HG03442 (cell line): ENCODE data around the gene SPACA4.
"Not testable (repeated sequence)": the region's sequence is repeated elsewhere in the genome, so short reads cannot be mapped to it uniquely, and the experiment has no call there.

Experiments
- ATAC-seq: cut with Tn5 transposase; IDR thresholded peaks from one replicate; pipeline ENCODE4 v1.9.1; 2021; ENCODE audit warnings: mild to moderate bottlenecking, moderate library complexity; ENCODE audit not compliant: unreplicated experiment

Gene SPACA4, protein sequence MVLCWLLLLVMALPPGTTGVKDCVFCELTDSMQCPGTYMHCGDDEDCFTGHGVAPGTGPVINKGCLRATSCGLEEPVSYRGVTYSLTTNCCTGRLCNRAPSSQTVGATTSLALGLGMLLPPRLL

GRCh38 chr19:48606463-48607358, at the start of gene SPACA4:
SPACA4 (plus strand) TSS chr19:48606742; CDS start chr19:48606979, 237 bp downstream.
- ATAC-seq: no peak

DNA sequence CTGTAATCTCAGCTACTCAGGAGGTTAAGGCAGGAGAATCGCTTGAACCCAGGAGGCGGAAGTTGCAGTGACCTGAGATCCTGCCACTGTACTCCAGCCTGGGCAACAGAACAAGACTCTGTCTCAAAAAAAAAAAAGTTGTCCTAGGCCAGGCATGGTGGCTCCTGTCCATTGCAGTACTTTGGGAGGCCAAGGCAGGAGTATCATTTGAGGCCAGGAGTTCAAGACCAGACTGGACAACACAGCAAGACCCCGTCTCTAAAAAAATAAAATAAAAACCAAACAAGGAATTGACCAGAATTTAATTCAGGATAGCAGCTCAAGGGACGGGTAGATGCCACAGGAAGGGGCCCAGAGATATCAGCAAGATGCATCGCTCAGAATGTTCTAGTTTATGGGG, 49.7 kb upstream of the SPACA4 start:
- no peak for ATAC-seq

DNA sequence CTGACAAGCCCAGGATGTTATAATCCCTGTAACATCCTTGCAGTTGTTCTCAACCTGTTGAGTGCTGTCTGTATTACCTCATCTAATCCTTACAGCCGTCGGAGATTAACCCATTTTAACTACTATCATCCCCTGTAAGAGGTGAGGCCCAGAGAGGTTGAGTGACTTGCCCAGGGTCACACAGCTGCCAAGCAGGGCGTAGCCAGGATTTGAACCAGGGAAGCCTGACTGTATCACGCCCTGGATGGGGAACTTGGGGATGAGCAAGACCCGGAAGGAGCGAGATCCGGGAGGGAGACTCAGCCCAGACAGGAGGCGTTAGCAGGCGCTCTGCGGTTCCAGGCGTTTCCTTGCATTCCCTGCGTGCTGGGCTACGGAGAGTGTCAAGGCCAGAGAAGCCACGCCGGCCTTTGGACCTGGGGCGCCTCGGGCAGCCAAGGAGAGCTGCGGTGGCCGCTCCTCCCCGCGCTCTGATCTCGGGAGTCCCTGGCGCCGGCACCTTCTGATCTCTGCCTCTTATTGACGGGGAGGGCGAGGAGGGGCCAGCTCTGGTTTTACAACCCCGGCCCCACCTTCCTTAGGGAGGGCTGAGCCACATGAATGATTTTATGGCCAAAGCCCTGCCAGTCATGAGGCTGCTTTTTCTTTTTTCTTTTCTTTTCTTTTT, 48.4 kb upstream of the SPACA4 start:
- no peak for ATAC-seq

GRCh38 chr19:48560095-48560530, 46.4 kb upstream of the SPACA4 start:
- no peak for ATAC-seq

GRCh38 chr19:48561412-48561811, 45.1 kb upstream of the SPACA4 start:
- ATAC-seq: no peak

- no peak for ATAC-seq
Observed at GRCh38 chr19:48565090-48565489, 41.5 kb upstream of the SPACA4 start.

DNA sequence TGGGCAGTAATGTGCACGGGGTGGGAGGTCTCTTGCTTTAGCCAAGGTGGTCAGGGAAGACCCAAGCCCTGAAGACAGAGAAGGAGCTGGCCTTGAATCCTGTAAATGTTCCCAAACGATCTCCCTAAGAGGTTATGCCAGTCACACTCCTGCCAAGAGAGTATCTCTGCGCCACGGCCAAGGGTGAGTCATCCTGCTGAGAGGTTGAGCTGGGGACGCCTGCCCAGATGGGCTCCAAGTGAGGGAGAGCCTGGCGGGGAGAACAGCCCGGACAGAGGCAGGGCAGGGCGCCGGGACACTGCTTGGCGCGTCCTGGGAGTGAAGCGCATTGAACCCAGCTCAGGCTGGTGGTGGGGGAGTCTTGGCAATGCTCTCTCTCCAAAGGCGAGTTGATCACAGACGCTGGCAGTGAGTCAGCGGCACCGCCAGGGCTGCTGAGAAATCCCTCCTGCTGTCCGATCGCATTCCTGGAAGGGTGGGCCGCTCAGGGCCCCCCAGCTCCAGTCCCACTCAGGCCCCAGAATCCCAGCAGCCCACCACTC, 38.1 kb upstream of the SPACA4 start:
- no peak for ATAC-seq

DNA sequence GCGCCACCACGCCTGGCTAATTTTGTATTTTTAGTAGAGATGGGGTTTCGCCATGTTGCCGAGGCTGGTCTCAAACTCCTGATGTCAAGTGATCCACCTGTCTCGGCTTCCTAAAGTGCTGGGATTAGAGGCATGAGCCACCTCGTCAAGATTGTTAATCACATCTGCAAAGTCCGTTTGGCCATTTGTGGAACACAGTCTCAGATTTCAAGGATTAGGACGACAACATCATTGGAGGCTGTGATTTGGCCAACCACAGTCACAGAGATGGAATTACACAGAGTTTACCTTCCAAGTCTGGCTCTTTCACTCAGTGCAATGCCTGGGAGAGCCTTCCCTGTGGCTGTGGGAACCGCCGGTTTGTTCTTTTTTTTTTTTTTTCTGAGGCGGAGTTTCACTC, 36.7 kb upstream of the SPACA4 start:
- no peak for ATAC-seq

DNA sequence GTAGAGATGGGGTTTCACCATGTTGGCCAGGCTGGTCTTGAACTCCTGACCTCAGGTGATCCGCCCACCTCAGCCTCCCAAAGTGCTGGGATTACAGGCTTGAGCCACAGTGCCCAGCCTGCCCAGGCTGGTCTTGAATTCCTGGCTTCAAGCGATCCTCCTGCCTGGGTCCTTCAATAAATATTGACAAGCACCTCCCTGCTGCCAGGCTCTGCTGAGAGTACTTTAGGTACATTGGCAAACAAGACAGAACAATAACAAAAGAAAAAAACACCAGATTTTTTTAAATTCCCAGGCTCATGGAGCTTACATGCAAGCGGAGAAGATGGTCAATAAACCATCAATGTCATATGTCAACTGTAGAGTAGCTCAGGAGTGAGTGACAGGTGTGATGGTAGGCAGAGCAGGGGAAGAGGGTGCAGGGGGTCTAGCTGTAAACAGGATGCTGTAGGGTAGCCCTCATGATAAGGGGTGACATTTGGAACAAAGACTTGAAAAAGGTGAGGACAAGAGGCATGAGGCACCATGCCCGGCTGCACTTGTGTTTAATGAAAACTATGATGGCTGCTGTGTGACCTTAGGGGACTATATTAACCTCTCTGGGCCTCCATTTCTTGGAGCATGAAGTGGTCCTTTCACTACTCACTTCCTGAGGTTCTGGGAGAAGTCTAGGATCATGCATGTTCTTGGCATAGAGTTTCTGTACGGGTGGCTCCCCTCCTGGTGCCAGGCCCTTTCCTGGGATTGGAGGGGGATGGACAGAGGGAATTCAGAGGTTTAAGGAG, 35.0 kb upstream of the SPACA4 start:
- ATAC-seq: no peak

GRCh38 chr19:48573163-48573505, 33.4 kb upstream of the SPACA4 start:
- ATAC-seq: no peak

DNA sequence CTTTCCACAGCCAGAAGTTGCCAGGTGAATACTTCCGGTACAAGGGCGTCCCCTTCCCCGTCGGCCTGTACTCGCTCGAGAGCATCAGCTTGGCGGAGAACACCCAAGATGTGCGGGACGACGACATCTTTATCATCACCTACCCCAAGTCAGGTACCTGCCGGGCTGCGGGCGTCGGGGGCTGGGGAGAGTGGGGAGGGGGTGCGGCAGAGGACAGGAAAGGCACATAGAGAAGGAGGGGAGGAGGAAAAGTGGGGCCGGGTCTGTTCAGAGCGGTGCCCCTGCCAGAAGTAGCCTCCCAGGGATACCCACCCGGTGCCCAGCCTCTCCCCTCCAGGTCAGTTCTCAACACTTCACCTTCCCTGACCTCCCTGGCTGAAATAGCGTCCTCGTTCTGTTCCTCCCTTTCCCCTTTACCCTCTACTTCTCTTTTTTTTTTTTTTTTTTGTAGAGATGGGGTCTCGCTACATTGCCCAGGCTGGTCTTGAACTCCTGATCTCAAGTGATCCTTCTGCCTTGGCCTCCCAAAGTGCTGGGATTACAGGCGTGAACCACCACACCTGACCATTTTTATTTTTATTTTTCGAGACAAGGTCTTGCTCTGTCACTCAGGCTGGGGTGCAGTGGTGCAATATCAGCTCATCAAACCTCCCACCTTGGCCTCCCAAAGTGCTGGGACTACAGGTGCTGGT, 30.5 kb upstream of the SPACA4 start:
- ATAC-seq: no peak

GRCh38 chr19:48577908-48578307, 28.6 kb upstream of the SPACA4 start:
- not testable (repeated sequence) for ATAC-seq

DNA sequence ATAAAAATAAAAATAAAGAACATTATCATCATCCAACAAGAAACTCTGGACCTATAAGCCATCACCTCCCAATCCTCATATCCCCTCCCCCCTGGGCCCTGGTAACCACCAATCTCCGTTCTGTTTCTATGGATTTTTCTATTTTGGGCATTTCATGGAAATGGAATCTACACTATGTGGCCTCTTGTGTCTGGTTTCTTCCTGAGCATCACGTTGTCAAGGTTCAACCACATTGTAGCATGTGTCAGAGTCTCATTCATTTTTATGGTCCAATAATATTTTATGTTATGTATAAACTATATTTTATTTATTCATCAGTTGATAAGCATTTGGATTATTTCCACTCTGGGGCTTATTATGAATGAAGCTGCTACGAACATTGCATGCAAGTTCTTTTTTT, 27.7 kb upstream of the SPACA4 start:
- no peak for ATAC-seq

DNA sequence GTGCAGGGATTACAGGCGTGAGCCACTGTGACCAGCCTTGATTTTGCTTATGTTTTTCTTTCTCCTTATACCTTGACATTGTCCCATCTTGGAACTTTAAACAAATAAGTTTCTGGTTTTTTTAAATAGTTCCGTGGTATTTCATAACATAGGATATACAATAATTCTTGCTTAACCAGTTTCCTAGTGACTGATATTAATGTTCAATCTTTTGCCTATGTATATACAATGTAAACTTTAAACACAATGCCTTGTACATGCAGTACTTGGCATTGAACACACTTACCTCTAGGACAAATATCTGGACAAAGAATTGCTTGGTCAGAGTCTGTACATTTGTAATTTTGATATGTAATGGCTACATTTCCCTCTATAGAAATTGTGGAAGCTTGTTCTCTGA, 24.4 kb upstream of the SPACA4 start:
- ATAC-seq: no peak

DNA sequence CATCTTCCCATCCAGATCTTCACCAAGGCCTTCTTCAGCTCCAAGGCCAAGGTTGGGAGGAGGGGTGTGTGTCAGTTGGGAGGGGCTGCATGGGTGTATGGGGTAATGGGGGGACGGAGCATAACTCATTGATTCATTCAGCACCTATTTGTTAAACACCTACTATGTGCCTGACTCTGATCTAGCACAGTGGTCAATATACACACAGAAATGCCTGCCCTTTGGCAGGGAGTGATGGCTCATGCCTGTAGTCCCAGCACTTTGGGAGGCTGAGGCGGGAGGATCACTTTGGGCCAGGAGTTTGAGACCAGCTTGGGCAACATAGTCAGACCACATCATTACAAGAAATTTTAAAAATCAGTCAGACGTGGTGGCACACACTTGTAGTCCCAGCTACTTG, 19.2 kb upstream of the SPACA4 start:
- ATAC-seq: no peak

- no peak for ATAC-seq
Observed at GRCh38 chr19:48588670-48589401, 17.7 kb upstream of the SPACA4 start.

DNA sequence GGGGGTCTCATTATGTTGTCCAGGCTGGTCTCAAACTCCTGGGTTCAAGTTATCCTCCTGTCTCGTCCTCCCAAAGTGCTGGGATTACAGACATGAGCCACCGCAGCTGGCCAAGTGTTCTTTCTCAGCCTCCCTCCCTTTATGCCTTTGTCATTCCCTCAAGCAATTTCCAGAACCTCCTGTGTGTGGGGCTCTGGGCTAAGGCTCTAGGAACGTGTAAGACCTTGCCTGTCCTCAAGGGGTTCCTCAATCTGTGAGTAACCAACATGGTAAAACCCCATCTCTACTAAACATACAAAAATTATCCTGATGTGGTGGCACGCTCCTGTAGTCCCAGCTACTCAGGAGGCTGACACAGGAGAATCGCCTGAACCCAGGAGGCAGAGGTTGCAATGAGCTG, 15.5 kb upstream of the SPACA4 start:
- no peak for ATAC-seq

GRCh38 chr19:48595171-48595570, 11.4 kb upstream of the SPACA4 start:
- no peak for ATAC-seq

- ATAC-seq: no peak
Observed at GRCh38 chr19:48595833-48596232, 10.7 kb upstream of the SPACA4 start.

DNA sequence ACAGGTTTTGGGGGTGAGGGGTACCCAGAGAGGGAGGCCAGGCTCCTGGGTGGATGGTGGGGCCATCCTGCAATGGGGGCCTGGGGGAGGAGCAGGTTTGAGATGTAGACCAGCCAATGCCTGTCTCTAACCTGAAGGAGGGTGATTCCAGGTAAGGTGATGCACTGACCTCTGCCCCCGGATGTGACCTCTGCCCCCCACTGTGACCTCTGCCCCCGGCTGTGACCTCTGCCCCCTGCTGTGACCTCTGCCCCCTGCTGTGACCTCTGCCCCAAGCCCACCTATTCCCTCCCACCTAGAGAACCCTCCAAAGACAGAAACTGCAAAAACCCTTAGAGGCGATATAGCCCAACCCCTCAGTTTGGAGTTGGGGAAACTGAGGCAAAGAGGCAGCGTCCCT, 10.3 kb upstream of the SPACA4 start:
- no peak for ATAC-seq
